ENCODE measurements around the gene ACTA2. TPM values are rescaled to one million over a fixed set of nuclear protein-coding genes. Genes with fewer than 3 reads are reported as not detected.

Gene ACTA2
- total RNA-seq, 1 donor from 2014 or later = 162 TPM

GRCh38 chr10:88901206-88901983 lies 51.2 kb downstream of the ACTA2 start:
- intact Hi-C loops (cut with DNase I) = no loop called here

DNA sequence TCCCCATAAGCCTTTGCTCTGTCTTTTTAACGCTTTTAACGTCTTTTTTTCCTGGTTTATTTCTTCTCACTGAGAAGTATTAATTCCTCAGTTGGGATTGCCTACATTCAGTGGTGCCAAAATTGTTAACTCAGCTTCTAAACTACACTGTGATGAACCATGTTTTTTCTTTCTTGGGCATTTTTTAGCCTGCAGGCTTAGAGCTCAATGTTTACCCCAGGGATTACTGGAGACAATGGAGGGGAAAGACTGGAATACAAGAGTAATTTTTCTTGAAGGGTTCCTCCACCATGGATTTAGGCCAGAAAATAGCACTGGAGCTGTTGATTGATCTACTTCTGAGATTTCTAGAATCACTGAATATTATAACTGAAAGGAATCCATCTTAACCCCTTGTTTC lies 52.7 kb downstream of the ACTA2 start:
- intact Hi-C loops (cut with DNase I) = no loop called here
- DNase-seq (ENCODE audit: low spot score) = no peak

More at GRCh38 chr10:88901206-88901983, 51.2 kb downstream of the ACTA2 start:
- DNase-seq (ENCODE audit: low spot score) = no peak

GRCh38 chr10:88898727-88899126 lies 53.8 kb downstream of the ACTA2 start:
- DNase-seq (ENCODE audit: low spot score) = no peak
- intact Hi-C loops (cut with DNase I) = no loop called here

DNA sequence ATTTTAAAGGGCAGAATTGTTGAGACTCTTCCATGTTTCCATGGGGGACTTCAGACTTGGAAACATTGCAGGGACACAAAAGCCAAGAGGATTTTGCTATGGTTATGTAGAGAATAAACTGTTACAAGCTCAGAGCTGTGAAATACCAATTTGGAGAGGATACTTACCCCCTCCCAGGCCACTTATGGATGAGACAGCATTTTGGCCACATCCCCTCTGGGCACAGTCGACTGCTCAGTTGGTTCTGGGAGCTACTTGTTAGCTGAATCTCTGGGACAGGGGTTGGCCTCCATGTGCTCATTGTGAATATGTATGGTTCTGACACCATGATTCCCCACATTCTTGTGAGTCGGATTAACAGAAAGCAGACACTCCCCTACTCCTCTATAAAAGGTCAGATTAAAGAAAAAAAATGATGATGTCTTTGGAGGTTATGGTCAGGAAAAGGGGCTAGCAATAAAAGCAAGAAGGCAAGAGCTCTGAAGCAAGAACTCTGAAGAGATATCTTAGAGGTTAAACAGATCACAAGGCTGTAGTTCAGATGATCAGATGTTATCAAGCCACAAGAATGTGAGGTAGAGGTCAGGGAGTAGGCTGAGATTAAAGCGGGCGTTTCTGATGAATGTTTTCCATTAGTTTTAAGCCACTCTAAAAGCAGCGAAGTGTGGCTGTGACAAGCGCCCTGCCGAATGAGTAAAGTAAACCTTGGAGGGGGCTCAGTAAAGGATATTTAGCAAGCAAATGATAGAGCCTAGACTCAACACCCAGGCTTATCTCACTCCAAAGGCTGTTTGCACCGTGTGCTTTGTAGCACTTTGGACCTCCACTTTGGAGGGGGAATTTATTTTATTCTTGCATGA lies 55.3 kb downstream of the ACTA2 start:
- intact Hi-C loops (cut with DNase I) = no loop called here
- DNase-seq (ENCODE audit: low spot score) = no peak

DNA sequence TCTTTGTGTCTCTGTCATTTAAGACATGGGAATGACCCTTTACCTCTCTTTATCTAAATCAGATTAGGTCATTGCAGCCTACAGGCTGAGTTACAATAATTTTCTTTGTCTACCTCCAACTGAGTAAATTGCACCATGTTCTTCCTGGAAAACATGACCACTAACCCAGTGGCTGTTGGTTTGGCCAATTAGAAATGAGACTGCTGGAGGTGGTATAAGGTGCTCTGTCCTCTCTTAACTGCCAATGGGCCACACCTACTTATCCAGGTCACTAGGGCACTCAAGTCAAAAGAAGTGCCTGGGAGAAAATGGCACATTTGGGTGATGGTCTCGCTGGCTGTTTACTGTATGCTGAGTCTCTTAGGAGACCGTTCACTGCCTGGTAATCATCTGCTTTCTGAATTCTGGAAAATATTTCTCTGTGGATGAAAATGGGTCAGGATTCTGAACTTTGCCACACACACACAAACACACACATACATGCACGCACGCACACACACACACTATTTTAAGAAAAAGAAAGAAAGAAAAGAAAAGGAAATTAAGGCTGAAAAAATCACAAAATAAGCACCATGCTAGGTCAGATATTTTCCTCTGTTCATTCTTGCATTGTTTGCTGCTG lies 56.1 kb downstream of the ACTA2 start:
- DNase-seq (ENCODE audit: low spot score) = no peak
- intact Hi-C loops (cut with DNase I) = no loop called here

DNA sequence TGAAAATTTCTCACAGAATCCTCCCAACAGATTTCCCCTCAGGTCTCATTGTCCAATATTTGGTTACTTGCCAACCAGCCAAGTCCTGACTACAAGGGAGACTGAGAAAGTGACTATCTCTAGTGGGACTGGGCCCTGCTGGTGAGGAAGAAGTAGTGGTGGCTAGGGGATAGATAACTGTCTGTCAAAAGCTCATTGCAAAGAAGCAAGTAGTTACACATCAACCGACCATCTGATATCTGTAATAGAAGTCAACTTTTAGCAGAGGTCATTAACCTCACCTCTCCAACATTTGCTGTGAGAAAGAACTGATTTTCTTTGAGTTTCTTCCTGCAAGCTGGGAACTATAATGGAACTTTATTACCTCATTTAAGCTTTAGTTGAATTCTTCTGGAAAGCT lies 57.3 kb downstream of the ACTA2 start:
- intact Hi-C loops (cut with DNase I) = no loop called here
- no peak for DNase-seq (ENCODE audit: low spot score)

- intact Hi-C loops (cut with DNase I) = no loop called here
- DNase-seq (ENCODE audit: low spot score) = no peak
Observed at GRCh38 chr10:88893611-88894010, 59.0 kb downstream of the ACTA2 start.

DNA sequence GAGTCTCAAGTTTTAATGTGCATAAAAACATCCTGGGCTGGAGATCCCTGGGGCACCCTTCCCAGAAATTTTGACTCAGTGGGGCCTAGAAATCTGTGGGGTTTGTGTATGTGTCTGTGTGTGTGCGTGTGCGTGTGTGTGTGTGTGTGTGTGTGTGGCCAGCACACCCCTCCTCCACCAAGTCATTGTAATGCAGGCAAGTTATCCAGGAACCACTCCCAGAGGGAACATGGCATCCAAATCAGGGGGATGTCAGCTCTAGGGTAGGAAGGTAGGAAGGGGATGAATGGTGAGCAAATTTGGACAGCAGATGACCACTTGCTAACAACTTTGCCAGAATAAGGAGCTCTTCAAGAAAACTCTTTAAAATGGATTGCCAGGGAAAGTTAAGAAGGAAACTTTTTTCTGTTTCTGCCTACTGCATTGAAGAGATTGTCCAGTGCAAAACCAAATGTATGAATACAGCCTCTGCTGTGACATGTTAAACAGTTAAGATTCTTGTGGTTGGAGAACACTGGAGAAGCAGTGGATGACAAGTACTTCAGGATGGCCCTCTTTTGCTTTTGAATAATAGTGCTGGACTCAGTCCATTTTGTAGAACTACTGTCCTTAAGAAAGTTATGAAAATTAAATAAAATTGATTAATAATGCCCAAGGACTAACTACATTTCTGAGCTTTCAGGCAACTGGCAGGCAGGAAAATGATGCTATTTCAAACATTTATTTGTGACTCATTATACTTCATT lies 60.2 kb downstream of the ACTA2 start:
- intact Hi-C loops (cut with DNase I) = no loop called here
- DNase-seq (ENCODE audit: low spot score) = no peak

DNA sequence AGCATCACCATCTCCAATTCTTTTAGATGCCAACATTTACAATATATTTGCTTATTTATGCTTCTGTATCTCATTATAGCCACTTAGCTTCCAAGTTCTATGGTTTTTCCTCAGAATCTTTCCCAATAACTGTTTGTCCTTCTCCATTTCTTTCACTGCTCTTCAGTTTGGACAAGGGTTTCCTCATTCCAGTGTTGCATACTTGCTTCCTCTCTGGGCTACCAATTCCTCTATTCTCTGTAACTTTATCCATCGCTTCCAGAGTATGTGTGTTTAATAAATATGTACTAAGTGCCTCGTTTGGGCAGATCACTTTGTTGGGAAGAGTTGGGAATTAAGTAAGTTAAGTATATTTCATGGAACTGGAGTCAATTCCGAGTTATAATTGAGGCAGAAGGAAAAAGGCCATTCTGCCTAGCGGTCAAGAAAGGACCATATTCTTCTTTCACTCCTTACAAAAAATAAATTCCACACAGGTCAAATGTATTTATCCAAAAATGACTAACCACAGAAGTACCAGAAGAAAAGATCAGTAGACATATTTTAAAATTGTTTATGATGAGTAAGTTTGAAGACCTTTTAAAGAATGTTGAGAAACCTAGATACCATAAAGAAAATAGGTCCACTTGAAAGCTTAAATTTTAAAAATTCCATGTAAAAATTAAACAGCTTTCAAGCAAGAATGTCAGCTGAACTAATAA lies 61.7 kb downstream of the ACTA2 start:
- DNase-seq (ENCODE audit: low spot score) = no peak
- intact Hi-C loops (cut with DNase I) = no loop called here

DNA sequence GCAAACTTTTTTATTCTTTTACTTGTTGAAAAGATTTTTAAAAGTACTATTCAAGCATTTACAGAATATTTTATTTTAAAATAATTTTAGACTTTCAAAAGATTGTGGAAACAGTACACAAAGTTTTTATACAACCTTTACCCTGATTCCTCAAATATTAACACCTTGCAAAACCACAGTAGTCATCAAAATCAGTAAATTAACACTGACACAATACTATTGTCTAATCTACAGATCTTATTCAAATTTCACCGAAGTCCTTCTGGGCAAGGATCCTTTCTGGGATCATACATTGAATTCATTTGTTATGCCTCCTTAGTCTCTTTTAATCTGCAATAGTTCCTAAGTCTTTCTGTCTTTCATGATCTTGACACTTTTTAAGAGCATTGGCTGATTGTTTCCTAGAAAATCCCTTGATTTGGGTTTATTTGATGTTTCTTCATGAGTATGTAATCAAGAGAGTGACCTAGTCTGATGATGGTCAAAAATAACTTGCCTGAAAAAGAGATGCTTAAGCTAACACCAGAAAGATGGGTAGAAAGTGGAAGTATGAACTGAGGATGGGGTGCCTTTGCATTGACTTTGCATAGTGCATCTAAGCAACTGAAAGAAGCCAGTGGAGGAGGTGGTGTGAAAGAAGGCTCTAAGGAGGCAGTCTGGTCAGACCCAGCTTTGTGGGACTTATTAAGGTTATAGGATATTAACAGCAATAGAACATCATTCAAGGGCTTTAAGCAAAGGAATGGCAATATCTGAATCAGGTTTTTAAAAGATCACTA lies 62.8 kb downstream of the ACTA2 start:
- no peak for DNase-seq (ENCODE audit: low spot score)
- intact Hi-C loops (cut with DNase I) = no loop called here

DNA sequence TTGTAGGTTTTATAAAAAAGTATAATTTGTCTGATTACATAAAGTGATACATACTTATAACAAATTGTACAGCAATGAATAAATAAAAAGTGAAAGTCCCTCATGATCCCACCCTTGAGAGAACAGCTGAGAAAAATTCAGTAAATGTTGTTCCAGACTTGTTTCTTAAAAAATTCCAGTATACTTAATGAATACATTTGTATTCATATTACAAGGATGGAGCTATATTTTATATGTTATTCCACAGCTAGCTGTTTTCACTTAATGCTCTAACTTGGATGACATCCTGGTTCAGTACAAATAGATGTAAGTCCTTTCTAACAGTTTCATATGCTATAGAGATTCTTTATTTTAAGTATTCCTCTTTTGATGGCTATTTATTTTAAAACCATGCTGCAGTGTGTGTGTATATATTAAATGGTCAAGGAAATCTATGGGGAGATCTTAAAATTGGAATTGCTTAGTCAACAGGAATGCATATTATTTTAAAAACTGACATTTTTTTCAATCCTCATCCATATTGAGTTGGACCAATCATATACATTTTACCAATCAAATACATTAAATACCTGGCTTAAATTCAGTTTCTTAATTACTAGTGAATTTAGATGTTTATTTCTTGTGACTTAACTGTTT lies 63.6 kb downstream of the ACTA2 start:
- no peak for DNase-seq (ENCODE audit: low spot score)
- intact Hi-C loops (cut with DNase I) = no loop called here

- intact Hi-C loops (cut with DNase I) = no loop called here
- no peak for DNase-seq (ENCODE audit: low spot score)
Observed at GRCh38 chr10:88886557-88886956, 66.0 kb downstream of the ACTA2 start.

Other genes starting within 250 kb of the ACTA2 start
- not detected for gene LIPK, start 246.5 kb downstream of the ACTA2 start, total RNA-seq
- gene LIPN, start 192.8 kb downstream of the ACTA2 start, total RNA-seq = not detected
- gene LIPM, start 150.0 kb downstream of the ACTA2 start, total RNA-seq = not detected
- 0.13 TPM for gene ANKRD22, start 100.9 kb downstream of the ACTA2 start, total RNA-seq
- gene STAMBPL1, start 72.5 kb downstream of the ACTA2 start, total RNA-seq = 2.9 TPM
- 5.1 TPM for gene FAS, start 38.0 kb upstream of the ACTA2 start, total RNA-seq

All from cardiac septum (tissue), 1 donor.